IMR-90 (cell line): ENCODE measurements around the gene MCM5. TPM values are rescaled to one million over a fixed set of nuclear protein-coding genes. Genes with fewer than 3 reads are reported as not detected.

ENCODE experiments used
- ATAC-seq: fragments of 200-7000 bp; cut with Tn5 transposase; 2 replicates; pipeline ENCODE4 v1.9.1; 2020; ENCODE audit warnings: low read depth, mild to moderate bottlenecking, moderate library complexity
- BruUV-seq: library from RNA; stranded (reverse); fragments of 400-500 nt; replicated peaks from 2 replicates; lab custom pipeline; 2021; lab: Mats Ljungman, UMichigan
- CTCF ChIA-PET: fragments of 300-600 bp; formaldehyde crosslinking; extraction: SDS; loops from one replicate; lab custom pipeline; 2021; ENCODE audit warnings: antibody characterized with exemption; lab: Yijun Ruan, JAX
- POLR2A ChIA-PET: fragments of 300-600 bp; sonication (Branson Sonifier 250); formaldehyde crosslinking; loops from one replicate; lab custom pipeline; 2022; ENCODE audit warnings: antibody characterized with exemption; ENCODE audit not compliant: unreplicated experiment; lab: Charles Lee
- DNase-seq: peaks from one replicate; pipeline ENCODE4 v3.0.0; 2013
- H2AFZ ChIP-seq: replicated peaks from 2 replicates; pipeline ENCODE3; 2013; ENCODE audit warnings: low read length, mild to moderate bottlenecking; ENCODE audit not compliant: poor library complexity
- H2AK5ac ChIP-seq: 2 replicates; pipeline ENCODE4 v1.6.1; 2013; ENCODE audit warnings: low read depth, low read length, inconsistent platforms
- H2AK9ac ChIP-seq: replicated peaks from 2 replicates; pipeline ENCODE3; 2013; ENCODE audit warnings: mild to moderate bottlenecking, low read depth, low read length, moderate library complexity; ENCODE audit not compliant: poor library complexity
- H2BK120ac ChIP-seq: 2 replicates; pipeline ENCODE4 v1.6.1; 2013; ENCODE audit warnings: low read depth, low read length, inconsistent platforms
- H2BK15ac ChIP-seq: 3 replicates; pipeline ENCODE4 v1.6.1; 2013; ENCODE audit warnings: low read depth, low read length, inconsistent platforms
- H2BK20ac ChIP-seq: 2 replicates; pipeline ENCODE4 v1.6.1; 2013; ENCODE audit warnings: low read depth, mild to moderate bottlenecking, inconsistent platforms, low read length, moderate library complexity
- H2BK5ac ChIP-seq: 2 replicates; pipeline ENCODE4 v1.6.1; 2013; ENCODE audit warnings: mild to moderate bottlenecking, low read depth, low read length, inconsistent platforms; ENCODE audit not compliant: poor library complexity, severe bottlenecking
- H3K14ac ChIP-seq: replicated peaks from 2 replicates; pipeline ENCODE4 v1.6.1; 2013; ENCODE audit warnings: low read depth, low read length, inconsistent platforms
- H3K18ac ChIP-seq: 2 replicates; pipeline ENCODE4 v1.6.1; 2013; ENCODE audit warnings: low read depth, low read length, control low read depth
- H3K23ac ChIP-seq: 2 replicates; pipeline ENCODE4 v1.6.1; 2013; ENCODE audit warnings: low read depth, low read length, inconsistent platforms
- H3K27ac ChIP-seq: 2 replicates; pipeline ENCODE4 v1.5.1; 2013; ENCODE audit warnings: mild to moderate bottlenecking, control low read depth, low read length; ENCODE audit not compliant: insufficient read depth
- H3K27me3 ChIP-seq: 2 replicates; pipeline ENCODE4 v1.6.1; 2013; ENCODE audit warnings: low read length; ENCODE audit not compliant: control insufficient read depth, insufficient read depth
- H3K36me3 ChIP-seq: 2 replicates; pipeline ENCODE4 v1.6.1; 2013; ENCODE audit warnings: low read length, mixed read lengths; ENCODE audit not compliant: control insufficient read depth, insufficient read depth
- H3K4ac ChIP-seq: 2 replicates; pipeline ENCODE4 v1.6.1; 2013; ENCODE audit warnings: low read depth, low read length, inconsistent platforms
- H3K4me1 ChIP-seq: 2 replicates; pipeline ENCODE4 v1.6.1; 2013; ENCODE audit warnings: low read length, mixed read lengths; ENCODE audit not compliant: control insufficient read depth, insufficient read depth
- H3K4me2 ChIP-seq: 2 replicates; pipeline ENCODE4 v1.6.1; 2013; ENCODE audit warnings: low read depth, mild to moderate bottlenecking, control low read depth, low read length, moderate library complexity
- H3K4me3 ChIP-seq: 2 replicates; pipeline ENCODE4 v1.5.1; 2013; ENCODE audit warnings: low read depth, mild to moderate bottlenecking, control low read depth, low read length, moderate library complexity; ENCODE audit not compliant: insufficient read depth
- H3K56ac ChIP-seq: 2 replicates; pipeline ENCODE4 v1.6.1; 2013; ENCODE audit warnings: low read length, inconsistent platforms; ENCODE audit not compliant: insufficient read depth; ENCODE audit errors: extremely low read depth
- H3K79me1 ChIP-seq, 2 experiments: 2 replicates each; pipeline ENCODE4 v1.6.1; 2013; ENCODE audit warnings: low read length in 2 of 2, inconsistent platforms in 1 of 2, low read depth in 1 of 2
- H3K9ac ChIP-seq: 2 replicates; pipeline ENCODE4 v1.6.1; 2013; ENCODE audit warnings: low read depth, low read length, control low read depth
- H3K9me1 ChIP-seq: 2 replicates; pipeline ENCODE4 v1.6.1; 2013; ENCODE audit warnings: low read length, inconsistent platforms; ENCODE audit not compliant: insufficient read depth
- H3K9me3 ChIP-seq: 2 replicates; pipeline ENCODE4 v1.6.1; 2013; ENCODE audit warnings: low read length; ENCODE audit not compliant: control insufficient read depth, insufficient read depth
- H4K20me1 ChIP-seq: 2 replicates; pipeline ENCODE4 v1.6.1; 2013; ENCODE audit warnings: low read length, inconsistent platforms; ENCODE audit not compliant: insufficient read depth
- H4K5ac ChIP-seq: 2 replicates; pipeline ENCODE4 v1.6.1; 2013; ENCODE audit warnings: mild to moderate bottlenecking, low read depth, low read length, control low read depth
- H4K8ac ChIP-seq, 2 experiments: 2 replicates each; pipeline ENCODE4 v1.6.1; 2013; ENCODE audit warnings: low read depth in 2 of 2, low read length in 2 of 2, control low read depth in 1 of 2, inconsistent platforms in 1 of 2
- H4K91ac ChIP-seq: 2 replicates; pipeline ENCODE4 v1.6.1; 2013; ENCODE audit warnings: low read depth, low read length, inconsistent platforms; ENCODE audit not compliant: insufficient read depth
- CEBPB ChIP-seq: IDR thresholded peaks from 2 replicates; pipeline ENCODE4 v1.6.1; 2012; ENCODE audit warnings: low read depth, low read length, improper control_type of control experiment
- CTCF ChIP-seq: conservative IDR thresholded peaks from 2 replicates; pipeline ENCODE4 v1.5.1; 2012; ENCODE audit warnings: mild to moderate bottlenecking, low read depth, low read length, improper control_type of control experiment
- POLR2A ChIP-seq: IDR thresholded peaks from 2 replicates; pipeline ENCODE4 v1.6.1; 2012; ENCODE audit warnings: mild to moderate bottlenecking, low read depth, low read length
- RAD21 ChIP-seq: IDR thresholded peaks from 2 replicates; pipeline ENCODE4 v1.6.1; 2012; ENCODE audit warnings: low read length, improper control_type of control experiment
- RCOR1 ChIP-seq: IDR thresholded peaks from 2 replicates; pipeline ENCODE4 v1.6.1; 2012; ENCODE audit warnings: mild to moderate bottlenecking, low read length, improper control_type of control experiment; ENCODE audit not compliant: insufficient replicate concordance
- WGBS, 2 experiments: methylation state at CpG; one replicate each; pipeline versions ENCODE4 v1.1.5 to v1.1.7; 2013; ENCODE audit warnings: missing lambda C conversion rate in 2 of 2; ENCODE audit not compliant: insufficient read length in 1 of 2; ENCODE audit errors: extremely low coverage in 2 of 2; 5-methylcytosine and 5-hydroxymethylcytosine counted together
- dilution Hi-C: fragments of 300-500 bp; cut with HindIII; formaldehyde crosslinking; loops from one replicate; pipeline ENCODE4 v1.14.3; 2018; ENCODE audit warnings: low sequenced_read_pairs; ENCODE audit not compliant: unreplicated experiment
- in situ Hi-C: fragments of 300-500 bp; cut with MboI; formaldehyde crosslinking; loops from 3 replicates; pipeline ENCODE4 v1.14.3; 2019; ENCODE audit warnings: low sequenced_read_pairs, inconsistent platforms, mixed read lengths
- intact Hi-C: fragments of 100-400 bp; cut with micrococcal nuclease; formaldehyde crosslinking; loops from 2 replicates; pipeline ENCODE4 v1.10.0; 2022
- polyA plus RNA-seq, 3 experiments: library from polyadenylated mRNA; depleted of rRNA; stranded (reverse); fragments of >200 nt; gene quantifications; 2 replicates each; pipeline ENCODE4 v1.2.3, GENCODE V29; 2012; ENCODE audit warnings: low replicate concordance in 1 of 3
- total RNA-seq: library from RNA; depleted of rRNA; stranded (reverse); fragments of >200 nt; gene quantifications from 2 replicates; pipeline ENCODE4 v1.2.3, GENCODE V29; 2012

The MCM5 gene
- total and polyA plus RNA-seq, 2 of the 4 experiments (the other 2 are of a cell fraction): 43.0 to 58.6 TPM

GRCh38 chr22:35439365-35439717, 39.4 kb downstream of the MCM5 start:
- H4K91ac ChIP-seq: no peak overlapping the region

More at GRCh38 chr22:35439365-35439717, 39.4 kb downstream of the MCM5 start:
- Histone ChIP-seq H3K4me1 (no peaks in the 10 kb centered on the region), H3K36me3 (no peaks in the 10 kb centered on the region), H3K9me3 (no peaks in the 10 kb centered on the region), H4K8ac (no peak overlapping the region), H3K9ac (no peak overlapping the region), H3K14ac (no peak overlapping the region), H2AFZ (no peak overlapping the region), H3K18ac (no peak overlapping the region), H3K27ac (no peak overlapping the region), H2BK20ac (no peak overlapping the region), H4K20me1 (no peaks in the 10 kb centered on the region), H2BK5ac (no peak overlapping the region), H4K5ac (no peak overlapping the region), H2BK15ac (no peak overlapping the region), H2BK120ac (no peak overlapping the region), H3K79me1 (no peaks in the 10 kb centered on the region), H2AK9ac (no peak overlapping the region), H3K23ac (no peak overlapping the region), H3K4me2 (no peak overlapping the region), H2AK5ac (no peak overlapping the region), H3K27me3 (no peaks in the 10 kb centered on the region), H3K9me1 (no peaks in the 10 kb centered on the region), H3K56ac (no peak overlapping the region), H3K4me3 (no peak overlapping the region), H3K4ac (no peak overlapping the region)
- ChIA-PET CTCF (no interaction called here), POLR2A (no interaction called here)
- dilution Hi-C loops (no loop called here), intact Hi-C loops (loop anchor here (10.0 kb wide), 1 partner anchor 485 kb away; no protein-coding TSS in a partner anchor), in situ Hi-C loops (loop anchor here (10.0 kb wide), 2 partner anchors 395 to 685 kb away; no protein-coding TSS in a partner anchor)
- ATAC-seq (no peak), DNase-seq (no peak)
- no TSS peak for BruUV-seq
- no CpG with 5 or more reads among the region's 1 CpG for WGBS, 2 experiments
- TF ChIP-seq RAD21: no peak
- no peak for TF ChIP-seq RCOR1
- no peak for TF ChIP-seq CTCF
- no peak for TF ChIP-seq CEBPB
- no peak for TF ChIP-seq POLR2A
